H1 (cell line): Measurements from ENCODE around the gene FAM219A. TPM values are rescaled to one million over a fixed set of nuclear protein-coding genes. Genes with fewer than 3 reads are reported as not detected.

Experiments used
- CTCF ChIA-PET: fragments of 300-600 bp; sonication (Branson Sonifier 250); formaldehyde crosslinking; loops from one replicate; lab custom pipeline; 2021; ENCODE audit not compliant: partially characterized antibody; lab: Charles Lee
- POLR2A ChIA-PET: fragments of 300-600 bp; sonication (Branson Sonifier 250); formaldehyde crosslinking; loops from one replicate; lab custom pipeline; 2021; ENCODE audit warnings: inconsistent platforms; ENCODE audit not compliant: partially characterized antibody; lab: Charles Lee
- DNase-seq, 2 experiments: peaks; one replicate each; pipeline versions ENCODE4 v3.0.0 to v3.0.0-alpha.2; 2010 to 2022; ENCODE audit warnings: low spot score in 2 of 2, low read depth in 1 of 2, mixed read lengths in 1 of 2
- FAIRE-seq: peaks from 2 replicates; lab custom pipeline; 2011; peaks lifted over from hg19 to GRCh38; lab: Jason Lieb, UNC
- H2AFZ ChIP-seq: 2 replicates; pipeline ENCODE4 v1.8.1; 2012; ENCODE audit warnings: low read length, inconsistent platforms
- H2AK5ac ChIP-seq: 2 replicates; pipeline ENCODE4 v1.6.1; 2013; ENCODE audit warnings: low read depth, low read length
- H2BK120ac ChIP-seq: replicated peaks from 2 replicates; pipeline ENCODE3; 2013; ENCODE audit warnings: low read depth, low read length, inconsistent platforms
- H2BK12ac ChIP-seq: 2 replicates; pipeline ENCODE4 v1.6.1; 2013; ENCODE audit warnings: low read depth, low read length
- H2BK15ac ChIP-seq: 2 replicates; pipeline ENCODE4 v1.6.1; 2013; ENCODE audit warnings: low read length
- H2BK20ac ChIP-seq: 2 replicates; pipeline ENCODE4 v1.6.1; 2013; ENCODE audit warnings: low read length
- H2BK5ac ChIP-seq: 2 replicates; pipeline ENCODE4 v1.6.1; 2013; ENCODE audit warnings: low read depth, low read length
- H3K14ac ChIP-seq: 2 replicates; pipeline ENCODE4 v1.6.1; 2013; ENCODE audit warnings: inconsistent platforms; ENCODE audit not compliant: insufficient read length
- H3K18ac ChIP-seq: 2 replicates; pipeline ENCODE4 v1.6.1; 2013; ENCODE audit warnings: low read length; ENCODE audit errors: extremely low read depth
- H3K23ac ChIP-seq: 2 replicates; pipeline ENCODE4 v1.6.1; 2013; ENCODE audit warnings: inconsistent platforms; ENCODE audit not compliant: insufficient read length
- H3K23me2 ChIP-seq: 2 replicates; pipeline ENCODE4 v1.6.1; 2013; ENCODE audit warnings: low read depth, low read length
- H3K27ac ChIP-seq: 2 replicates; pipeline ENCODE4 v1.6.1; 2011; ENCODE audit warnings: low read depth, low read length, inconsistent platforms
- H3K27me3 ChIP-seq, 4 experiments: replicated peaks in 1 of 4; 1 replicate in 1 of 4; 2 replicates in 3 of 4; pipeline versions ENCODE4 v1.6.1 to v1.8.1; 2011 to 2013; ENCODE audit warnings: low read length in 3 of 4, mild to moderate bottlenecking in 3 of 4, inconsistent platforms in 2 of 4, mixed read lengths in 2 of 4, moderate library complexity in 1 of 4; ENCODE audit not compliant: control insufficient read depth in 3 of 4, insufficient read depth in 3 of 4; ENCODE audit errors: extremely low read depth in 1 of 4
- H3K36me3 ChIP-seq, 4 experiments: 2 replicates each; pipeline versions ENCODE4 v1.6.1 to v1.8.1; 2011 to 2013; ENCODE audit warnings: mild to moderate bottlenecking in 4 of 4, low read length in 3 of 4, moderate library complexity in 2 of 4, control low read depth in 1 of 4, inconsistent platforms in 1 of 4; ENCODE audit not compliant: insufficient read depth in 4 of 4, control insufficient read depth in 2 of 4
- H3K4ac ChIP-seq: replicated peaks from 2 replicates; pipeline ENCODE3; 2013; ENCODE audit warnings: low read length, low read depth, mixed read lengths, inconsistent platforms; ENCODE audit not compliant: insufficient read length
- H3K4me1 ChIP-seq, 4 experiments: replicated peaks in 1 of 4; 1 replicate in 1 of 4; 2 replicates in 3 of 4; pipeline versions ENCODE4 v1.6.1 to v1.8.1; 2011 to 2013; ENCODE audit warnings: low read length in 3 of 4, inconsistent platforms in 2 of 4, mixed read lengths in 1 of 4; ENCODE audit not compliant: insufficient read depth in 4 of 4, control insufficient read depth in 3 of 4
- H3K4me2 ChIP-seq, 2 experiments: 2 replicates each; pipeline versions ENCODE4 v1.6.1 to v1.8.1; 2011 to 2013; ENCODE audit warnings: low read depth in 2 of 2, low read length in 2 of 2, control low read depth in 1 of 2, inconsistent platforms in 1 of 2, mild to moderate bottlenecking in 1 of 2; ENCODE audit not compliant: insufficient read depth in 1 of 2
- H3K4me3 ChIP-seq, 4 experiments: fragments of 200-600, 300-600 bp in 1 of 4; sonication (generic), shearing (Covaris generic), sonication (Bioruptor Twin) in 1 of 4; 2 replicates each; pipeline versions ENCODE4 v1.5.1 to v1.8.1; 2011 to 2016; ENCODE audit warnings: low read length in 4 of 4, low read depth in 3 of 4, control low read depth in 2 of 4, inconsistent platforms in 2 of 4, mild to moderate bottlenecking in 2 of 4, mixed read lengths in 1 of 4, moderate library complexity in 1 of 4; ENCODE audit not compliant: insufficient read depth in 2 of 4; ENCODE audit errors: extremely low read depth in 1 of 4
- H3K56ac ChIP-seq: replicated peaks from 2 replicates; pipeline ENCODE3; 2013; ENCODE audit warnings: low read depth, mild to moderate bottlenecking, mixed read lengths, low read length, inconsistent platforms; ENCODE audit not compliant: insufficient read length
- H3K79me1 ChIP-seq: 2 replicates; pipeline ENCODE4 v1.6.1; 2013; ENCODE audit warnings: low read depth, low read length, control low read depth
- H3K79me2 ChIP-seq, 2 experiments: 2 replicates each; pipeline versions ENCODE4 v1.6.1 to v1.8.1; 2012 to 2013; ENCODE audit warnings: low read length in 2 of 2, mild to moderate bottlenecking in 2 of 2, inconsistent platforms in 1 of 2; ENCODE audit not compliant: insufficient read depth in 2 of 2, control insufficient read depth in 1 of 2
- H3K9ac ChIP-seq, 4 experiments: replicated peaks in 1 of 4; 1 replicate in 1 of 4; 2 replicates in 3 of 4; pipeline versions ENCODE4 v1.6.1 to v1.8.1; 2011 to 2013; ENCODE audit warnings: low read depth in 3 of 4, low read length in 3 of 4, control low read depth in 2 of 4, mild to moderate bottlenecking in 2 of 4, moderate library complexity in 2 of 4, inconsistent platforms in 1 of 4; ENCODE audit errors: extremely low read depth in 1 of 4
- H3K9me3 ChIP-seq, 2 experiments: 2 replicates each; pipeline versions ENCODE4 v1.6.1 to v1.8.1; 2012 to 2013; ENCODE audit warnings: mild to moderate bottlenecking in 2 of 2, moderate library complexity in 2 of 2, control low read depth in 1 of 2, inconsistent platforms in 1 of 2, low read depth in 1 of 2, low read length in 1 of 2, mixed read lengths in 1 of 2; ENCODE audit not compliant: insufficient read depth in 2 of 2
- H4K20me1 ChIP-seq, 2 experiments: replicated peaks in 1 of 2; 2 replicates each; pipeline versions ENCODE3 to v1.8.1; 2011 to 2013; ENCODE audit warnings: inconsistent platforms in 2 of 2, low read length in 2 of 2, mild to moderate bottlenecking in 1 of 2; ENCODE audit not compliant: insufficient read depth in 2 of 2, control insufficient read depth in 1 of 2
- H4K5ac ChIP-seq: 2 replicates; pipeline ENCODE4 v1.6.1; 2013; ENCODE audit warnings: low read length, low read depth, mixed read lengths, inconsistent platforms; ENCODE audit not compliant: insufficient read length
- H4K8ac ChIP-seq: 2 replicates; pipeline ENCODE4 v1.8.0; 2013; ENCODE audit warnings: mild to moderate bottlenecking, moderate library complexity, low read length, inconsistent platforms; ENCODE audit not compliant: insufficient read depth; ENCODE audit errors: extremely low read depth
- H4K91ac ChIP-seq: replicated peaks from 2 replicates; pipeline ENCODE3; 2013; ENCODE audit warnings: low read length, mixed read lengths, inconsistent platforms; ENCODE audit not compliant: insufficient read length
- BACH1 ChIP-seq: IDR thresholded peaks from 2 replicates; pipeline ENCODE4 v1.6.1; 2012; ENCODE audit warnings: low read length, improper control_type of control experiment
- RAD21 ChIP-seq, 2 experiments: IDR thresholded peaks in 1 of 2; conservative IDR thresholded peaks in 1 of 2; 2 replicates each; pipeline ENCODE4 v1.6.1; 2011; ENCODE audit warnings: low read depth in 2 of 2, low read length in 2 of 2, improper control_type of control experiment in 1 of 2, inconsistent platforms in 1 of 2, mild to moderate bottlenecking in 1 of 2, moderate library complexity in 1 of 2
- WGBS, 2 experiments: shearing (Covaris generic) in 1 of 2; methylation state at CpG; one replicate each; pipeline versions ENCODE4 v1.1.6 to v1.1.7; 2013 to 2015; ENCODE audit warnings: low lambda C conversion rate in 2 of 2, mixed read lengths in 2 of 2, inconsistent platforms in 1 of 2, low coverage in 1 of 2, missing lambda C conversion rate in 1 of 2; ENCODE audit not compliant: insufficient replicate concordance in 2 of 2, insufficient coverage in 1 of 2, insufficient read length in 1 of 2; ENCODE audit errors: extremely low coverage in 1 of 2, missing lambda C conversion rate in 1 of 2; 5-methylcytosine and 5-hydroxymethylcytosine counted together
- polyA plus RNA-seq, 7 experiments: library from polyadenylated mRNA; depleted of rRNA in 3 of 7; stranded (reverse) in 5 of 7; unstranded in 2 of 7; fragments of >200 nt in 5 of 7; fragments of 200-250 nt in 2 of 7; gene quantifications; 1 replicate in 5 of 7; 2 replicates in 1 of 7; 4 replicates in 1 of 7; pipeline versions ENCODE4 v1.2.1 to v1.2.3, GENCODE V29; 2011 to 2013; ENCODE audit warnings: missing spikeins in 2 of 7, mixed read lengths in 2 of 7
- total RNA-seq: library from RNA; stranded (reverse); fragmentation: NEBNext Ultra II Directional; extraction: Animal tissue kit (Norgen Biotek cat#: 25700); gene quantifications from 2 replicates; pipeline ENCODE4 v1.2.1, GENCODE V29; 2021
- TF ChIP-seq, protein P1 (sequence below), 3 experiments: IDR thresholded peaks; 1 replicate in 2 of 3; 2 replicates in 1 of 3; pipeline versions ENCODE4 v1.5.1 to v1.6.1; 2011; ENCODE audit warnings: low read length in 3 of 3, mild to moderate bottlenecking in 3 of 3, inconsistent platforms in 2 of 3, low read depth in 1 of 3, moderate library complexity in 1 of 3; ENCODE audit not compliant: insufficient read depth in 1 of 3; ENCODE audit errors: control extremely low read depth in 1 of 3

The FAM219A gene
- total and polyA plus RNA-seq, 2 of the 8 experiments (the other 6 are each of a cell fraction or from before 2014, with no cell fraction given): 7.7 to 10.4 TPM

DNA sequence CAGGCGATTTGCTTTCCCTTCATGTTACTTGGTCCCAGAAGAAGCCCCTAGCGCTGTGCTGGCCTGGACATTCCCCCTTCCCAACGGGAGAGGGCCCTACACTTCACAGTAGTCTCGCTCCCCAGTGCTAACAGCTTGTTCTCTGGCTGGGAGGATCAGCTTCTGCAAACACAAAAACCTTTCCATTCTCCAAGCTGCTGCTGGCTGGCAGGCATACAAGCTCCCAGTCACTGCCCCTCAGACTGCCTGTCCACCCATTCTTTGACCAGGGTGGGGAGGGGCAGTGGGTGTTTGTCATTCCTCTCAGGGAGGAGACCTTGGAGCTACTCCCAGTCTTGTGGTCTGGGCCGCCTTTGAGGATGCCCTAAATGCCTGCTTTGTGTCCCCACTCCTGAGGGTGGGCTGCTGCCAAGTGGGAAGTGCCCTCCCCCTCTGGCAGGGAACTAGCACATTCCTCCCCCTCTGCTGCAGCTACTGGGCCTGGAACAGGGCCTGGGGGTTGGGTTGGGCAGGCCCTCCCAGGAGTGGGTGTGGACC, 43.6 kb upstream of the FAM219A start:
- ChIA-PET POLR2A (interaction anchor here (2.0 kb wide), 1 partner anchor 12 kb away, joined by 6 read pairs; no protein-coding TSS in a partner anchor), CTCF (interaction anchor here (1.1 to 8.8 kb wide), 30 partner anchors 10 to 145 kb away, joined by 3 to 114 read pairs (median 12); partner anchors contain the start of genes DCTN3, DNAI1, ENHO and FAM219A)
- H3K23ac ChIP-seq: no peak overlapping the region
- no peak overlapping the region for H3K27ac ChIP-seq
- no peaks in the 10 kb centered on the region for H3K23me2 ChIP-seq
- no peaks in the 10 kb centered on the region for H3K79me1 ChIP-seq
- no peak overlapping the region for H3K14ac ChIP-seq
- no peak overlapping the region for H2BK12ac ChIP-seq
- no peak overlapping the region for H3K4ac ChIP-seq
- H4K5ac ChIP-seq: no peak overlapping the region
- no peak overlapping the region for H3K9ac ChIP-seq
- no peak for FAIRE-seq
- TF ChIP-seq, protein P1, sequence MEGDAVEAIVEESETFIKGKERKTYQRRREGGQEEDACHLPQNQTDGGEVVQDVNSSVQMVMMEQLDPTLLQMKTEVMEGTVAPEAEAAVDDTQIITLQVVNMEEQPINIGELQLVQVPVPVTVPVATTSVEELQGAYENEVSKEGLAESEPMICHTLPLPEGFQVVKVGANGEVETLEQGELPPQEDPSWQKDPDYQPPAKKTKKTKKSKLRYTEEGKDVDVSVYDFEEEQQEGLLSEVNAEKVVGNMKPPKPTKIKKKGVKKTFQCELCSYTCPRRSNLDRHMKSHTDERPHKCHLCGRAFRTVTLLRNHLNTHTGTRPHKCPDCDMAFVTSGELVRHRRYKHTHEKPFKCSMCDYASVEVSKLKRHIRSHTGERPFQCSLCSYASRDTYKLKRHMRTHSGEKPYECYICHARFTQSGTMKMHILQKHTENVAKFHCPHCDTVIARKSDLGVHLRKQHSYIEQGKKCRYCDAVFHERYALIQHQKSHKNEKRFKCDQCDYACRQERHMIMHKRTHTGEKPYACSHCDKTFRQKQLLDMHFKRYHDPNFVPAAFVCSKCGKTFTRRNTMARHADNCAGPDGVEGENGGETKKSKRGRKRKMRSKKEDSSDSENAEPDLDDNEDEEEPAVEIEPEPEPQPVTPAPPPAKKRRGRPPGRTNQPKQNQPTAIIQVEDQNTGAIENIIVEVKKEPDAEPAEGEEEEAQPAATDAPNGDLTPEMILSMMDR (IDR thresholded peaks at IDR 0.05; ENCODE audit: control extremely low read depth in 1 of 3, insufficient read depth in 1 of 3, low read depth in 1 of 3, low read length in 3 of 3): peak; percentile 54 to 67 (median 60)
- TF ChIP-seq BACH1 (no peak), RAD21 (IDR thresholded peaks at IDR 0.05 in 1 of 2, conservative IDR thresholded peaks at IDR 0.05 in 1 of 2; ENCODE audit: low read depth in 2 of 2, low read length in 2 of 2) (peak; percentile 49 to 67)
- H3K27me3 ChIP-seq: no peaks in the 10 kb centered on the region
- no peak overlapping the region for H4K91ac ChIP-seq
- H3K79me2 ChIP-seq: no peaks in the 10 kb centered on the region
- no peak overlapping the region for H4K8ac ChIP-seq
- no peak overlapping the region for H2BK20ac ChIP-seq
- H2BK15ac ChIP-seq: no peak overlapping the region
- WGBS, 2 experiments: 57% methylated on average over 4 of the region's 5 CpGs; no CpG with 5 or more reads in 1 of the 2 experiments
- H2BK120ac ChIP-seq: no peak overlapping the region
- H3K9me3 ChIP-seq: no peaks in the 10 kb centered on the region
- H2AFZ ChIP-seq: no peak overlapping the region
- no peak overlapping the region for H3K18ac ChIP-seq
- no peak for DNase-seq
- no peak overlapping the region for H2BK5ac ChIP-seq
- H2AK5ac ChIP-seq: no peak overlapping the region
- H3K56ac ChIP-seq: no peak overlapping the region
- H3K36me3 ChIP-seq: no peaks in the 10 kb centered on the region
- no peaks in the 10 kb centered on the region for H4K20me1 ChIP-seq
- H3K4me2 ChIP-seq: no peak overlapping the region
- H3K4me3 ChIP-seq: no peak overlapping the region
- 0 out of 7 replicates have a peak, but pooled peaks cover 0 to 3% (median 0%) of the 10 kb centered on the region in 4 experiments for H3K4me1 ChIP-seq
